AG09319 (cell line): ENCODE data around the gene CCDC191.

ENCODE experiments used
- DNase-seq: peaks from one replicate; pipeline ENCODE4 v3.0.0-alpha.2; 2010; ENCODE audit warnings: low read depth; ENCODE audit errors: extremely low read depth
- CTCF ChIP-seq: IDR thresholded peaks from 2 replicates; pipeline ENCODE4 v1.5.1; 2011; ENCODE audit warnings: low read depth, mild to moderate bottlenecking, inconsistent platforms, low read length, moderate library complexity

Gene CCDC191

GRCh38 chr3:113948015-113948917, 108.1 kb downstream of the CCDC191 start:
- no peak for TF ChIP-seq CTCF
- no peak for DNase-seq

DNA sequence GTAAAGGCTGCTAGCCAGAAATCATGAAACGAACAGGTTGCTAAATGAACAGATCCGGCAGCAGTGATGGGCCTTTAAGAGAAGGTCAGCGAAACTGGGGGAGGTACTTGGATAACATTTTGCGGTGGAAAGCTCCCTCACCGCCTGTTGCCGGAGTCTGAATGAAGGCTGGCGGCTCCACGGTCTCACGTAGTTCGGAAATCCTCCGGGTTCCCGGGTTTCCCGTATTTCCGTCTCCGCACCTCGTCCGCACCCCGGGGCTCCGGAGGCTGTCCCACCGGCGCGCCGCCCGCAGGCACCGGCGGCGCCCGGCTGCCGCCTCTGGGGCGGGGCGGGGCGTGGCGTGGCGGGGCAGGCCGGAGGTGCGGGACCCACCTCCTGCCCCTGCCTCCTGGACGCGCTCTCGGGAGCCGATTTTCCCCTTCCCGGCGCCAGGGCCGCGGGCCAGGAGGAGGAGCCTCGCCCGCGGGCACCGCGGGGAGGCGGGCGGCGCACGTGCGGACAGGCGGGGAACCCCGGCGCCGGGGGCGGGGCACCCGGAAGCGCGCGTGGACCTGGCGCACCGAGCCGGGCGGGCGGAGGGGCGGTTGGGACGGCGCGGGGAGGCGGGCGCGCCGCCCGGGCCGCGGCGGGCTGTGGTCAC, 108.8 kb downstream of the CCDC191 start, which contains the start of gene ZDHHC23:
TSS of gene ZDHHC23 (plus strand) at position 642 of the 643 bp plus-strand sequence. CDS start 790 bp downstream, outside the sequence.
- no peak for DNase-seq
- TF ChIP-seq CTCF: no peak

DNA sequence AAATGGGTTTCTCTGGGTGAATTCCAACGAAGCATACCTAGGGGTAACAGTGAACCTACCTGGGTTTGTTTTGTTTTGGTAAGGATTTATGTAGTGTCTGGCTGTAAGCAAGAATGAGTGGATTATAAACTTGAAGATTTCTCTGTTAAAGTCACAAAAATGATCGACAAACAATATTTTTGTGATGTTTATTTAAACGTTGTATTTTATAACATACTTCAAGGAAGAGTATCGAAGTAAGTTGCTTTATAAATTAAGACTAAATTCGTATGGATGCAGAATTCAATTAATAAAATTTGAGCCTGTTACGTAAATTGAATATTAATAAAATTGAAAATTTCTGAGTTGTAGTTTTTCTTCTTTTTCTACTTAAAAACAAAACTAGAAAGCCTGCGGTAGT, 109.5 kb downstream of the CCDC191 start:
- no peak for DNase-seq

GRCh38 chr3:113927556-113927955, 128.8 kb downstream of the CCDC191 start:
- no peak for TF ChIP-seq CTCF
- no peak for DNase-seq

More for the DNA sequence above, 109.5 kb downstream of the CCDC191 start:
- TF ChIP-seq CTCF: no peak

DNA sequence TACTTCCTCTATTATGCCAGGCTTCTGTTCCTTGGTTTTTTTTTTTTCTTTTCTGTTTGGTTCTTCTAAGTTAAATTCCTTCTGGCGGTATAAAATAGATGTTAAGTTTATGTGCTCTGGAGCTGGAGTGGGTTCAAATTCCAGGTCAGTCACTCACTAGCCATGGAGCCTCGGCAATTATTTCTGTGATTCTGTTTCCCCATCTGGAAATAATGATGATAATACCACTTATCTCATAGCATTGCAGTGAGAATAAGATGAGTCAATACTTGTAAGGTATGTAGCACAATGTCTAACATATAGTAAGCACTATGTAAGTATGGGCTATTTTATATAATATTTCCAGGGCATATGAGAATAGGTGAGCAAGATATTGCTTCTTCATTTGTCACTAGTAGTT, 141.7 kb downstream of the CCDC191 start:
- TF ChIP-seq CTCF: no peak
- peak; percentile 44 for DNase-seq
